CD4-positive, alpha-beta T cell (primary cell): ENCODE measurements around the gene TCHH. TPM values are rescaled to one million over a fixed set of nuclear protein-coding genes. Genes with fewer than 3 reads are reported as not detected.
"Not testable (repeated sequence)": the region's sequence is repeated elsewhere in the genome, so short reads cannot be mapped to it uniquely, and the experiment has no call there.

Source experiments
- ATAC-seq: fragments of 200-7000 bp; cut with Tn5 transposase; one replicate; pipeline ENCODE4 v1.10.0; 2022; ENCODE audit warnings: mild to moderate bottlenecking; ENCODE audit not compliant: poor library complexity
- CTCF ChIA-PET: fragments of 350-600 bp; sonication (Branson Sonifier 250); formaldehyde crosslinking; loops from one replicate; lab custom pipeline; 2021; ENCODE audit warnings: antibody characterized with exemption, inconsistent platforms; lab: Charles Lee
- POLR2A ChIA-PET: fragments of 350-600 bp; sonication (Branson Sonifier 250); formaldehyde crosslinking; loops from one replicate; lab custom pipeline; 2021; ENCODE audit warnings: antibody characterized with exemption, inconsistent platforms; lab: Charles Lee
- DNase-seq, 14 experiments: peaks; one replicate each; pipeline ENCODE4 v3.0.0-alpha.2; 2013 to 2020; ENCODE audit warnings: mixed read lengths in 2 of 14
- H3K27ac ChIP-seq, 2 donors: one replicate each; pipeline versions ENCODE4 v1.5.1 to v1.7.0; 2013; ENCODE audit warnings: low read length in 2 of 2, low read depth in 1 of 2, mild to moderate bottlenecking in 1 of 2
- H3K27me3 ChIP-seq, 2 experiments: 1 replicate in 1 of 2; 2 replicates in 1 of 2; pipeline versions ENCODE4 v1.6.1 to v1.7.0; 2013; ENCODE audit warnings: low read length in 2 of 2, control low read depth in 1 of 2, mild to moderate bottlenecking in 1 of 2, moderate library complexity in 1 of 2; ENCODE audit not compliant: insufficient read depth in 2 of 2, control insufficient read depth in 1 of 2
- H3K36me3 ChIP-seq: one replicate; pipeline ENCODE4 v1.6.1; 2013; ENCODE audit warnings: low read length, control low read depth; ENCODE audit not compliant: insufficient read depth
- H3K4me1 ChIP-seq: one replicate; pipeline ENCODE4 v1.6.1; 2013; ENCODE audit warnings: low read length, control low read depth; ENCODE audit not compliant: insufficient read depth
- H3K4me3 ChIP-seq: one replicate; pipeline ENCODE4 v1.5.1; 2013; ENCODE audit warnings: mild to moderate bottlenecking, low read length, moderate library complexity
- H3K9me3 ChIP-seq, 2 experiments: 1 replicate in 1 of 2; 2 replicates in 1 of 2; pipeline versions ENCODE4 v1.6.1 to v1.7.0; 2013; ENCODE audit warnings: low read length in 2 of 2, mild to moderate bottlenecking in 2 of 2, control low read depth in 1 of 2, moderate library complexity in 1 of 2; ENCODE audit not compliant: control insufficient read depth in 1 of 2, insufficient read depth in 1 of 2
- H3K27ac Mint-ChIP-seq: one replicate; pipeline ENCODE4 v1.8.0; 2020; ENCODE audit warnings: mixed read lengths
- H3K27me3 Mint-ChIP-seq: one replicate; pipeline ENCODE4 v1.8.0; 2021; ENCODE audit warnings: mixed read lengths
- H3K36me3 Mint-ChIP-seq: one replicate; pipeline ENCODE4 v1.8.0; 2021; ENCODE audit warnings: low read depth, mixed read lengths
- H3K4me1 Mint-ChIP-seq: one replicate; pipeline ENCODE4 v1.8.0; 2021; ENCODE audit warnings: low read depth, mixed read lengths
- H3K4me3 Mint-ChIP-seq: one replicate; pipeline ENCODE4 v1.8.0; 2020; ENCODE audit warnings: mild to moderate bottlenecking, mixed read lengths
- H3K9me3 Mint-ChIP-seq: one replicate; pipeline ENCODE4 v1.8.0; 2020; ENCODE audit warnings: mixed read lengths
- CTCF ChIP-seq: fragments of 200-600 bp; IDR thresholded peaks from one replicate; pipeline ENCODE4 v1.8.0; 2022; ENCODE audit warnings: antibody characterized with exemption, mild to moderate bottlenecking
- intact Hi-C, 2 experiments: fragments of 100-400 bp; cut with DNase I in 1 of 2; cut with micrococcal nuclease in 1 of 2; formaldehyde crosslinking; loops; one replicate each; pipeline versions ENCODE4 v1.15.1 to v1.9.0; 2023 to 2025; cut with DNase I, micrococcal nuclease
- total RNA-seq, 174 experiments: library from RNA in 2 of 174; stranded (reverse) in 2 of 174; gene quantifications; one replicate each; pipeline ENCODE4 v1.2.3 and lab custom pipeline; 2021 to 2026

TCHH gene
- total RNA-seq, 2 experiments from 2014 or later: not detected

GRCh38 chr1:152148051-152148450 lies 32.8 kb upstream of the TCHH start:
- ChIA-PET POLR2A (no interaction called here), CTCF (no interaction called here)
- Mint-ChIP-seq H3K36me3 (no peaks in the 10 kb centered on the region), H3K27me3 (peaks cover 29% of the 10 kb centered on the region), H3K4me1 (no peaks in the 10 kb centered on the region), H3K9me3 (peaks cover 6% of the 10 kb centered on the region), H3K4me3 (no peak overlapping the region), H3K27ac (no peak overlapping the region)
- H3K27me3 ChIP-seq: peaks cover 4 to 6% of the 10 kb centered on the region in 2 experiments
- peaks cover 16 to 21% of the 10 kb centered on the region in 2 experiments for H3K9me3 ChIP-seq
- no peak for ATAC-seq
- no peak for TF ChIP-seq CTCF
- intact Hi-C loops: no loop called here
- no peaks in the 10 kb centered on the region for H3K4me1 ChIP-seq
- H3K36me3 ChIP-seq: no peaks in the 10 kb centered on the region
- H3K27ac ChIP-seq: no peak overlapping the region
- no peak overlapping the region for H3K4me3 ChIP-seq
- DNase-seq: no peak

DNA sequence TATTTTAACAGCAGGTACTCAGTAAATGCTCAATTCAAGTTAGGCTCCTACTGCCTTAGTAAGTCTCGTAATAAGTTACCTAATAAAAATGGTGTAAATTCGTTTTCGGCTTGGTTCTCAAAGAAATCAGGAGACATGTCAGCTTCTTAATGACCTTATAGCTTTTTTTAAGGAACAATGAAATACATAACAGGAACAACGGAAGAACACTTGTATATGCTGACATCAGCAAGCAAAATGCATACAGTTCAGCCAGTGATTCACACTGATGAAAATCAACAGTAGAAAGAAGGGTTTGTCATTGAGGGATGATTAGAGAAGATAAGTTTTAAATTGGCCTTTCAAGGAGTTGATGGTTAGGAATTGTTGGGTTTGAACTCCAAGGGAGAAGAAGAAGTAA lies 30.5 kb upstream of the TCHH start:
- Histone ChIP-seq H3K9me3 (peaks cover 16 to 21% of the 10 kb centered on the region in 2 experiments), H3K4me1 (no peaks in the 10 kb centered on the region), H3K4me3 (no peak overlapping the region), H3K36me3 (no peaks in the 10 kb centered on the region), H3K27ac (no peak overlapping the region), H3K27me3 (peaks cover 4 to 17% of the 10 kb centered on the region in 2 experiments)
- intact Hi-C loops: no loop called here
- no peaks in the 10 kb centered on the region for H3K36me3 Mint-ChIP-seq
- CTCF ChIA-PET: no interaction called here
- H3K27me3 Mint-ChIP-seq: peaks cover 35% of the 10 kb centered on the region
- no peaks in the 10 kb centered on the region for H3K4me1 Mint-ChIP-seq
- no peak overlapping the region for H3K27ac Mint-ChIP-seq
- DNase-seq (no peak), ATAC-seq (no peak)
- POLR2A ChIA-PET: no interaction called here
- TF ChIP-seq CTCF: no peak
- no peak overlapping the region for H3K4me3 Mint-ChIP-seq
- H3K9me3 Mint-ChIP-seq: peaks cover 6% of the 10 kb centered on the region

DNA sequence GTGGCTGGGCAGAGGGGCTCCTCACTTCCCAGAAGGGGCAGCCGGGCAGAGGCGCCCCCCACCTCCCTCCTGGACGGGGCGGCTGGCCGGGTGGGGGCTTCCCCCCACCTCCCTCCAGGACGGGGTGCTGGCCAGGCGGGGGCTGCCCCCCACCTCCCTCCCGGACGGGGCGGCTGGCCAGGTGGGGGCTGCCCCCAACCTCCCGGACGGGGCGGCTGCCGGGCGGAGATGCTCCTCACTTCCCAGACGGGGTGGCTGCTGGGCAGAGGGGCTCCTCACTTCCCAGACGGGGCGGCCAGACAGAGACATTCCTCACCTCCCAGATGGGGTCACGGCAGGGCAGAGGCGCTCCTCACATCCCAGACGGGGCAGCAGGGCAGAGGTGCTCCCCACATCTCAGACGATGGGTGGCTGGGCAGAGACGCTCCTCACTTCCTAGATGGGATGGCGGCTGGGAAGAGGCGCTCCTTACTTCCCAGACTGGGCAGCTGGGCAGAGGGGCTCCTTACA lies 29.5 kb upstream of the TCHH start:
- CTCF ChIA-PET, intact Hi-C loops, H3K36me3 Mint-ChIP-seq, POLR2A ChIA-PET, H3K27ac ChIP-seq, H3K9me3 Mint-ChIP-seq, DNase-seq, H3K36me3 ChIP-seq, H3K27ac Mint-ChIP-seq, H3K4me1 Mint-ChIP-seq, H3K4me3 ChIP-seq, ATAC-seq, H3K4me1 ChIP-seq, H3K4me3 Mint-ChIP-seq: not testable (repeated sequence)
- peaks cover 16 to 21% of the 10 kb centered on the region in 2 experiments for H3K9me3 ChIP-seq
- H3K27me3 Mint-ChIP-seq: peaks cover 41% of the 10 kb centered on the region
- H3K27me3 ChIP-seq: peaks cover 8 to 27% of the 10 kb centered on the region in 2 experiments
